Right atrium auricular region (tissue), 2 donors: ENCODE results near the gene EXOC6B. TPM values are rescaled to one million over a fixed set of nuclear protein-coding genes. Genes with fewer than 3 reads are reported as not detected.
A peak's percentile ranks its signal among the peaks of the same experiment; 100 is the strongest.

ENCODE experiments used
- DNase-seq: peaks from one replicate; pipeline ENCODE4 v3.0.0-alpha.2; 2019; ENCODE audit warnings: low spot score
- H3K27ac ChIP-seq, 2 donors: fragments of 200-600 bp; sonication (generic); 1 replicate in 1 of 2; 2 replicates in 1 of 2; pipeline ENCODE4 v1.5.1; 2016 to 2019
- H3K27me3 ChIP-seq, 2 donors: fragments of 200-600 bp; sonication (generic); one replicate each; pipeline versions ENCODE4 v1.5.1 to v1.6.0; 2017 to 2019
- H3K36me3 ChIP-seq: fragments of 200-600 bp; sonication (generic); one replicate; pipeline ENCODE4 v1.5.1; 2016
- H3K4me1 ChIP-seq, 2 donors: fragments of 200-600 bp; sonication (generic); one replicate each; pipeline versions ENCODE4 v1.5.1 to v1.6.0; 2017 to 2019
- H3K4me3 ChIP-seq, 2 donors: fragments of 200-600 bp; sonication (generic); 1 replicate in 1 of 2; 2 replicates in 1 of 2; pipeline ENCODE4 v1.5.1; 2017 to 2019; ENCODE audit warnings: mild to moderate bottlenecking in 1 of 2, moderate library complexity in 1 of 2
- H3K9me3 ChIP-seq, 2 donors: fragments of 200-600 bp; sonication (generic); one replicate each; pipeline ENCODE4 v1.5.1; 2019
- total RNA-seq, 2 donors: library from RNA; depleted of rRNA; stranded (reverse); fragments of >200 nt; gene quantifications; one replicate each; pipeline ENCODE4 v1.1.0, GENCODE V29; 2016
- TF ChIP-seq, protein P1 (sequence below), 2 donors: fragments of 200-600 bp; sonication (generic); IDR thresholded peaks; one replicate each; pipeline ENCODE4 v1.5.1; 2019; ENCODE audit warnings: antibody characterized with exemption in 2 of 2

Gene EXOC6B
- total RNA-seq, 2 donors from 2014 or later: 80.5 to 111 TPM

DNA sequence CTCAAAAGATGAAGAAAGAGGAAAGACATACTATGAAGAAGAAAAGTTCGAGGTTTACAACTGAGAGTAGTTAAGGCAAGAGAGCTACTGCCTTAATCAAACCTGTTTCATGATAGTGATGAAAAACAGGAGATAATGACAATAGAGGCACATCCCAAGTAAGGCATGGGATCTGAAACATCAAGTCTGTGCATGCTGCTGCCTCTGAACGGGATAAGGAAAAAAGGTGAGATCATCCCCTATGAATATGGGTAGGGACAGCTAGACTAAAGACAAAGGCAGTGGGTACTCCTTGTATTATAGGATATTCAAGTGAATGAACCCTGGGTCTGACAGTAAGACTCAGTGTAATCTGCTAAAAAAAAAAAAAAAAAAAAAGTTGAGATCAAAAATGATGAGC is 3.0 kb downstream of the EXOC6B start:
- Histone ChIP-seq H3K4me1 (peaks cover 0 to 26% of the 10 kb centered on the region in 2 donors), H3K27ac (peak overlapping the region; percentile 26 to 84), H3K36me3 (no peaks in the 10 kb centered on the region), H3K9me3 (no peaks in the 10 kb centered on the region), H3K4me3 (no peak overlapping the region), H3K27me3 (no peaks in the 10 kb centered on the region)
- TF ChIP-seq, protein P1, sequence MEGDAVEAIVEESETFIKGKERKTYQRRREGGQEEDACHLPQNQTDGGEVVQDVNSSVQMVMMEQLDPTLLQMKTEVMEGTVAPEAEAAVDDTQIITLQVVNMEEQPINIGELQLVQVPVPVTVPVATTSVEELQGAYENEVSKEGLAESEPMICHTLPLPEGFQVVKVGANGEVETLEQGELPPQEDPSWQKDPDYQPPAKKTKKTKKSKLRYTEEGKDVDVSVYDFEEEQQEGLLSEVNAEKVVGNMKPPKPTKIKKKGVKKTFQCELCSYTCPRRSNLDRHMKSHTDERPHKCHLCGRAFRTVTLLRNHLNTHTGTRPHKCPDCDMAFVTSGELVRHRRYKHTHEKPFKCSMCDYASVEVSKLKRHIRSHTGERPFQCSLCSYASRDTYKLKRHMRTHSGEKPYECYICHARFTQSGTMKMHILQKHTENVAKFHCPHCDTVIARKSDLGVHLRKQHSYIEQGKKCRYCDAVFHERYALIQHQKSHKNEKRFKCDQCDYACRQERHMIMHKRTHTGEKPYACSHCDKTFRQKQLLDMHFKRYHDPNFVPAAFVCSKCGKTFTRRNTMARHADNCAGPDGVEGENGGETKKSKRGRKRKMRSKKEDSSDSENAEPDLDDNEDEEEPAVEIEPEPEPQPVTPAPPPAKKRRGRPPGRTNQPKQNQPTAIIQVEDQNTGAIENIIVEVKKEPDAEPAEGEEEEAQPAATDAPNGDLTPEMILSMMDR (IDR thresholded peaks at IDR 0.05): no peak
- no peak for DNase-seq

DNA sequence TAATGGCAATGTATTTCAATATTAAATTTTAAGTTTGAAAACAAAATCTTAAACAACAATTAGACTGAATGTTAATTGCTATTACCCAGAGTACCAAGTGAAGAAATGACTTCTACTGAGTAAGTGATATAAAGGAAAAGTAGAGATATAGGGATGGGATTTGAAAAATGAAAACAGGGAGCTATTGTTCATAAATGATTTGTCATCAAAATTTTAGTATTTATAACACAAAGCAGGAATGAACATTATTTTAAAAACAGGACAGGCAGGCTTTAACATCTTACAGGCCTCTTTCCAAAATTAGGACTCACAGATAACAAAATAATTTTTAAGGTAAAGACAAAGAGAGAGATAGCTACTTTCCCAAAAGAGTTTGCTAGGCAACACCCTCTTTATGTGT is 3.9 kb downstream of the EXOC6B start:
- TF ChIP-seq, protein P1 (IDR thresholded peaks at IDR 0.05): no peak
- H3K9me3 ChIP-seq: no peaks in the 10 kb centered on the region
- DNase-seq: no peak
- H3K4me1 ChIP-seq: peaks cover 0 to 31% of the 10 kb centered on the region in 2 donors
- H3K27me3 ChIP-seq: no peaks in the 10 kb centered on the region
- H3K27ac ChIP-seq: peak overlapping the region; percentile 26 to 84
- H3K4me3 ChIP-seq: no peak overlapping the region
- H3K36me3 ChIP-seq: no peaks in the 10 kb centered on the region

DNA sequence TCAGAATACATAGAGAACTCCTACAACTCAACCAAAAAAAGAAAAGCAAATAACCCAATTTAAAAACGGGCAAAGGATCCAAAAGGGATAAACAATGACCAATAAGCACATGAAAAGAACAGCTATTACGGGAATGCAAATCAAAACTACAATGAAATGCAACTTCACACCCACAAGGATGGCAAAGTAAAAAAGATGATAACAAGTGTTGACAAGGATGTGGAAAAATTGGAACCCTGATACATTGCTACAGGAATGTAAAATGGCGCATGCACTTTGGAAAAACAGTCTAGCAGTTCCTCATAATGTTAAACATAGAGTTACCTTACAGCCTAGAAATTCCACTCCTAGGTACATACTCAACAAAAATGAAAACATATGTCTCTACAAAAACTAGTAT is 4.7 kb downstream of the EXOC6B start:
- Histone ChIP-seq H3K4me3 (no peak overlapping the region), H3K36me3 (no peaks in the 10 kb centered on the region), H3K27me3 (no peaks in the 10 kb centered on the region), H3K9me3 (no peaks in the 10 kb centered on the region), H3K27ac (peak overlapping the region in 1 of 2 donors; percentile 84), H3K4me1 (peaks cover 0 to 31% of the 10 kb centered on the region in 2 donors)
- TF ChIP-seq, protein P1 (IDR thresholded peaks at IDR 0.05): no peak
- DNase-seq: no peak

- no peaks in the 10 kb centered on the region for H3K27me3 ChIP-seq
- no peak overlapping the region for H3K4me3 ChIP-seq
- TF ChIP-seq, protein P1 (IDR thresholded peaks at IDR 0.05): no peak
Observed at GRCh38 chr2:72819501-72819900, 6.3 kb downstream of the EXOC6B start.

GRCh38 chr2:72815655-72816278 is 10.1 kb downstream of the EXOC6B start:
- TF ChIP-seq, protein P1 (IDR thresholded peaks at IDR 0.05): no peak
- H3K4me1 ChIP-seq: peaks cover 0 to 15% of the 10 kb centered on the region in 2 donors
- DNase-seq: no peak
- no peaks in the 10 kb centered on the region for H3K27me3 ChIP-seq
- H3K36me3 ChIP-seq: no peaks in the 10 kb centered on the region
- no peak overlapping the region for H3K4me3 ChIP-seq
- H3K9me3 ChIP-seq: no peaks in the 10 kb centered on the region
- peak overlapping the region in 1 of 2 donors; percentile 17 for H3K27ac ChIP-seq

More at GRCh38 chr2:72819501-72819900, 6.3 kb downstream of the EXOC6B start:
- Histone ChIP-seq H3K36me3 (no peaks in the 10 kb centered on the region), H3K27ac (peak overlapping the region in 1 of 2 donors; percentile 41), H3K9me3 (no peaks in the 10 kb centered on the region), H3K4me1 (peaks cover 0 to 25% of the 10 kb centered on the region in 2 donors)
- no peak for DNase-seq

- Histone ChIP-seq H3K36me3 (no peaks in the 10 kb centered on the region), H3K4me3 (no peak overlapping the region), H3K9me3 (peaks cover 0 to 9% of the 10 kb centered on the region in 2 donors), H3K27me3 (no peaks in the 10 kb centered on the region), H3K27ac (peak overlapping the region; percentile 25 to 78), H3K4me1 (peaks cover 0 to 14% of the 10 kb centered on the region in 2 donors)
- TF ChIP-seq, protein P1 (IDR thresholded peaks at IDR 0.05): no peak
- no peak for DNase-seq
Observed at GRCh38 chr2:72813841-72814240, 12.0 kb downstream of the EXOC6B start.
